ENCODE data around the gene ZNF84. TPM values are rescaled to one million over a fixed set of nuclear protein-coding genes. Genes with fewer than 3 reads are reported as not detected.

ZNF84 gene
- total RNA-seq, 2 experiments from 2014 or later = 23.5 to 24.1 TPM

- peaks cover 93% of the 10 kb centered on the region for H3K36me3 Mint-ChIP-seq (ENCODE audit: low read depth)
- no peak for DNase-seq
- no peak overlapping the region for H3K27ac Mint-ChIP-seq
- ChIA-PET POLR2A (interaction anchor here (1.3 kb wide), 1 partner anchor 49 kb away, joined by 5 read pairs; no protein-coding TSS in a partner anchor), CTCF (no interaction called here)
- H3K9me3 Mint-ChIP-seq = peaks cover 73% of the 10 kb centered on the region
- ATAC-seq = no peak
- H3K4me3 Mint-ChIP-seq = no peak overlapping the region
- TF ChIP-seq, protein P1, sequence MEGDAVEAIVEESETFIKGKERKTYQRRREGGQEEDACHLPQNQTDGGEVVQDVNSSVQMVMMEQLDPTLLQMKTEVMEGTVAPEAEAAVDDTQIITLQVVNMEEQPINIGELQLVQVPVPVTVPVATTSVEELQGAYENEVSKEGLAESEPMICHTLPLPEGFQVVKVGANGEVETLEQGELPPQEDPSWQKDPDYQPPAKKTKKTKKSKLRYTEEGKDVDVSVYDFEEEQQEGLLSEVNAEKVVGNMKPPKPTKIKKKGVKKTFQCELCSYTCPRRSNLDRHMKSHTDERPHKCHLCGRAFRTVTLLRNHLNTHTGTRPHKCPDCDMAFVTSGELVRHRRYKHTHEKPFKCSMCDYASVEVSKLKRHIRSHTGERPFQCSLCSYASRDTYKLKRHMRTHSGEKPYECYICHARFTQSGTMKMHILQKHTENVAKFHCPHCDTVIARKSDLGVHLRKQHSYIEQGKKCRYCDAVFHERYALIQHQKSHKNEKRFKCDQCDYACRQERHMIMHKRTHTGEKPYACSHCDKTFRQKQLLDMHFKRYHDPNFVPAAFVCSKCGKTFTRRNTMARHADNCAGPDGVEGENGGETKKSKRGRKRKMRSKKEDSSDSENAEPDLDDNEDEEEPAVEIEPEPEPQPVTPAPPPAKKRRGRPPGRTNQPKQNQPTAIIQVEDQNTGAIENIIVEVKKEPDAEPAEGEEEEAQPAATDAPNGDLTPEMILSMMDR (IDR thresholded peaks at IDR 0.05) = no peak
- no peaks in the 10 kb centered on the region for H3K27me3 Mint-ChIP-seq
- peaks cover 2% of the 10 kb centered on the region for H3K4me1 Mint-ChIP-seq (ENCODE audit: low read depth)
- intact Hi-C loops (cut with micrococcal nuclease) = no loop called here
Observed at GRCh38 chr12:133106253-133106652, 68.9 kb downstream of the ZNF84 start.

DNA sequence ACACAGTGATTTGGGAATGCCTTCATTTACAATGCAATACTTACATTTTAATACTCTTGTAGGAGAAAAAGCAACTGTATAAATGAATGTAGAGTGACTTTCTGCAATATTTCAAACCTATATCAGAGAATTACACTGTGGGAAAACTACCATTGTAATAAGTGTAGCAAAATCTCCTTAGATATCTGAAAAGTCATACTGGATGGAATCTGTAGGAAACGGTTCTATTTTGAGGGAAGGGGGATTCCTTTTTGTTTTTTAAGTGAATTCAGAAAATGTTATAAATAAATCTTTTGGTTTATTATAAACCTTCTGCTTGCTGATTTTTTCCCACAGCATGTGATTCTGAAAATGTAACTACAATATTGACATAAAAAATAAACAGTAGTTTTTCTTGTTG, 69.8 kb downstream of the ZNF84 start:
- POLR2A ChIA-PET = no interaction called here
- ATAC-seq (no peak), DNase-seq (no peak)
- H3K4me1 Mint-ChIP-seq (ENCODE audit: low read depth) = peaks cover 2% of the 10 kb centered on the region
- H3K36me3 Mint-ChIP-seq (ENCODE audit: low read depth) = peaks cover 88% of the 10 kb centered on the region
- TF ChIP-seq, protein P1 (IDR thresholded peaks at IDR 0.05) = no peak
- no peak overlapping the region for H3K4me3 Mint-ChIP-seq
- intact Hi-C loops (cut with micrococcal nuclease) = no loop called here
- CTCF ChIA-PET = no interaction called here
- H3K27ac Mint-ChIP-seq = no peak overlapping the region
- H3K27me3 Mint-ChIP-seq = no peaks in the 10 kb centered on the region
- H3K9me3 Mint-ChIP-seq = peaks cover 72% of the 10 kb centered on the region

- POLR2A ChIA-PET = no interaction called here
- intact Hi-C loops (cut with micrococcal nuclease) = no loop called here
- CTCF ChIA-PET = no interaction called here
- TF ChIP-seq, protein P1 (IDR thresholded peaks at IDR 0.05) = no peak
- DNase-seq (no peak), ATAC-seq (no peak)
- Mint-ChIP-seq H3K4me3 (no peak overlapping the region), H3K27me3 (no peaks in the 10 kb centered on the region), H3K27ac (no peak overlapping the region), H3K4me1 (ENCODE audit: low read depth) (peaks cover 2% of the 10 kb centered on the region), H3K36me3 (ENCODE audit: low read depth) (peaks cover 84% of the 10 kb centered on the region), H3K9me3 (peaks cover 74% of the 10 kb centered on the region)
Observed at GRCh38 chr12:133108150-133108549, 70.8 kb downstream of the ZNF84 start.

Other genes with a start within 250 kb of the ZNF84 start
- gene GOLGA3, start 208.6 kb upstream of the ZNF84 start, total RNA-seq = 10 to 100 TPM; 52.2 to 55.6 TPM
- 10 to 100 TPM; 40.5 to 51.2 TPM for gene CHFR, start 149.9 kb upstream of the ZNF84 start, total RNA-seq
- gene ZNF605, start 81.2 kb upstream of the ZNF84 start, total RNA-seq = 1 to 10 TPM; 6.4 to 6.8 TPM
- gene ZNF26, start 51.1 kb upstream of the ZNF84 start, total RNA-seq = 10 to 100 TPM; 19.1 to 19.8 TPM
- 10 to 100 TPM; 10.6 to 12.3 TPM for gene ZNF140, start 43.4 kb downstream of the ZNF84 start, total RNA-seq
- 1 to 10 TPM; 1.7 to 1.8 TPM for gene ZNF891, start 92.8 kb downstream of the ZNF84 start, total RNA-seq
- gene ZNF10, start 93.1 kb downstream of the ZNF84 start, total RNA-seq = 1 to 10 TPM; 6.0 to 7.2 TPM
- gene ZNF268, start 144.0 kb downstream of the ZNF84 start, total RNA-seq = 10 to 100 TPM; 12.7 to 14.0 TPM
- not detected for gene ANHX, start 198.4 kb downstream of the ZNF84 start, total RNA-seq